K562 (cell line): ENCODE data around the gene BCL2L15.

Experiments
- BCLAF1 ChIP-seq, 2 experiments: fragments of 450-650 bp in 1 of 2; IDR thresholded peaks; 2 replicates each; pipeline ENCODE4 v1.6.1; 2011 to 2017; ENCODE audit warnings: low read depth in 2 of 2, antibody characterized with exemption in 1 of 2, borderline replicate concordance in 1 of 2, low read length in 1 of 2, mild to moderate bottlenecking in 1 of 2, mixed read lengths in 1 of 2; ENCODE audit not compliant: control insufficient read depth in 1 of 2
- CTCF ChIP-seq, 3 experiments: IDR thresholded peaks in 2 of 3; conservative IDR thresholded peaks in 1 of 3; 2 replicates each; pipeline ENCODE4 v1.5.1; 2011 to 2012; ENCODE audit warnings: low read length in 3 of 3, mild to moderate bottlenecking in 3 of 3, control low read depth in 2 of 3, improper control_type of control experiment in 1 of 3, inconsistent platforms in 1 of 3, low read depth in 1 of 3, mixed read lengths in 1 of 3, moderate library complexity in 1 of 3; ENCODE audit not compliant: insufficient read depth in 2 of 3
- ESRRA ChIP-seq: fragments of 450-650 bp; IDR thresholded peaks from 2 replicates; pipeline ENCODE4 v1.6.1; 2014; ENCODE audit warnings: low read depth, mild to moderate bottlenecking, moderate library complexity, borderline replicate concordance
- HBP1 ChIP-seq: fragments of 450-650 bp; formaldehyde crosslinking; IDR thresholded peaks from 2 replicates; pipeline ENCODE4 v1.4.0; 2022; ENCODE audit warnings: missing genetic modification characterization
- JUND ChIP-seq, 2 experiments: IDR thresholded peaks; 2 replicates in 1 of 2; 3 replicates in 1 of 2; pipeline ENCODE4 v1.6.1; 2011; ENCODE audit warnings: borderline replicate concordance in 2 of 2, low read depth in 2 of 2, low read length in 2 of 2, improper control_type of control experiment in 1 of 2, missing biosample characterization in 1 of 2, missing genetic modification characterization in 1 of 2, missing genetic modification reagents in 1 of 2
- KDM1A ChIP-seq, 2 experiments: fragments of 450-650 bp; IDR thresholded peaks; 2 replicates each; pipeline ENCODE4 v1.6.1; 2016; ENCODE audit warnings: mild to moderate bottlenecking in 2 of 2
- KLF10 ChIP-seq: fragments of 250-450 bp; sonication (Bioruptor Pico); IDR thresholded peaks from 2 replicates; pipeline ENCODE4 v1.6.1; 2021; ENCODE audit warnings: matching md5 sums
- MAFK ChIP-seq: IDR thresholded peaks from 2 replicates; pipeline ENCODE4 v1.6.1; 2011; ENCODE audit warnings: low read length, improper control_type of control experiment
- MEF2A ChIP-seq: IDR thresholded peaks from 2 replicates; pipeline ENCODE4 v1.6.1; 2011; ENCODE audit warnings: low read depth, mild to moderate bottlenecking, low read length, moderate library complexity; ENCODE audit not compliant: control insufficient read depth
- MEF2D ChIP-seq: conservative IDR thresholded peaks from 2 replicates; pipeline ENCODE4 v1.6.1; 2016; ENCODE audit warnings: low read depth, missing genetic modification characterization, missing compliant biosample characterization
- PKNOX1 ChIP-seq: fragments of 450-650 bp; IDR thresholded peaks from 2 replicates; pipeline ENCODE4 v1.6.1; 2016
- SMC3 ChIP-seq: conservative IDR thresholded peaks from 2 replicates; pipeline ENCODE4 v1.6.1; 2011; ENCODE audit warnings: low read depth, low read length, improper control_type of control experiment; ENCODE audit not compliant: insufficient read depth
- ZNF12 ChIP-seq: sonication (generic); formaldehyde crosslinking; IDR thresholded peaks from 2 replicates; pipeline ENCODE4 v1.4.0; 2020; ENCODE audit warnings: mild to moderate bottlenecking, missing genetic modification reagents
- ZNF586 ChIP-seq: fragments of 450-650 bp; formaldehyde crosslinking; conservative IDR thresholded peaks from 2 replicates; pipeline ENCODE4 v1.4.0; 2020; ENCODE audit warnings: mild to moderate bottlenecking, moderate library complexity

GRCh38 chr1:113928941-113929749, 41.8 kb upstream of the BCL2L15 start, which contains the start of gene HIPK1:
- peak; percentile 77 for TF ChIP-seq PKNOX1
- TF ChIP-seq CTCF (IDR thresholded peaks at IDR 0.05 in 2 of 3, conservative IDR thresholded peaks at IDR 0.05 in 1 of 3; ENCODE audit: insufficient read depth in 2 of 3, low read depth in 1 of 3, low read length in 3 of 3), result no peak
- no peak for TF ChIP-seq MEF2A
- TF ChIP-seq SMC3, result 0 out of 2 replicates have a peak, but pooled peaks have one; percentile 7
- TF ChIP-seq ESRRA, result peak; percentile 81
- TF ChIP-seq KDM1A (IDR thresholded peaks at IDR 0.05), result peak in 1 of 2 experiments; percentile 7; a peak in 1 of 4 replicates
- TF ChIP-seq KLF10, result no peak
- TF ChIP-seq MAFK, result no peak
- no peak for TF ChIP-seq BCLAF1 (IDR thresholded peaks at IDR 0.05; ENCODE audit: borderline replicate concordance in 1 of 2, control insufficient read depth in 1 of 2, low read depth in 2 of 2, low read length in 1 of 2)
- TF ChIP-seq ZNF12 (CRISPR knock-in tag), result no peak
- TF ChIP-seq HBP1 (CRISPR knock-in tag), result peak; percentile 90
- TF ChIP-seq MEF2D (tag), result no peak; the same call in 1 of the 2 replicates
- TF ChIP-seq JUND (IDR thresholded peaks at IDR 0.05; ENCODE audit: borderline replicate concordance, low read depth, low read length), result peak; percentile 62
- peak; percentile 88; the same call in 2 of the 3 replicates for TF ChIP-seq JUND (tag; IDR thresholded peaks at IDR 0.05; ENCODE audit: borderline replicate concordance, low read depth, low read length)
- TF ChIP-seq ZNF586 (CRISPR knock-in tag), result no peak
